ENCODE results near the gene SBK1. TPM values are rescaled to one million over a fixed set of nuclear protein-coding genes. Genes with fewer than 3 reads are reported as not detected.
A peak's percentile ranks its signal among the peaks of the same experiment; 100 is the strongest.

The SBK1 gene
- total RNA-seq, 1 experiment from 2014 or later = 19.2 TPM

DNA sequence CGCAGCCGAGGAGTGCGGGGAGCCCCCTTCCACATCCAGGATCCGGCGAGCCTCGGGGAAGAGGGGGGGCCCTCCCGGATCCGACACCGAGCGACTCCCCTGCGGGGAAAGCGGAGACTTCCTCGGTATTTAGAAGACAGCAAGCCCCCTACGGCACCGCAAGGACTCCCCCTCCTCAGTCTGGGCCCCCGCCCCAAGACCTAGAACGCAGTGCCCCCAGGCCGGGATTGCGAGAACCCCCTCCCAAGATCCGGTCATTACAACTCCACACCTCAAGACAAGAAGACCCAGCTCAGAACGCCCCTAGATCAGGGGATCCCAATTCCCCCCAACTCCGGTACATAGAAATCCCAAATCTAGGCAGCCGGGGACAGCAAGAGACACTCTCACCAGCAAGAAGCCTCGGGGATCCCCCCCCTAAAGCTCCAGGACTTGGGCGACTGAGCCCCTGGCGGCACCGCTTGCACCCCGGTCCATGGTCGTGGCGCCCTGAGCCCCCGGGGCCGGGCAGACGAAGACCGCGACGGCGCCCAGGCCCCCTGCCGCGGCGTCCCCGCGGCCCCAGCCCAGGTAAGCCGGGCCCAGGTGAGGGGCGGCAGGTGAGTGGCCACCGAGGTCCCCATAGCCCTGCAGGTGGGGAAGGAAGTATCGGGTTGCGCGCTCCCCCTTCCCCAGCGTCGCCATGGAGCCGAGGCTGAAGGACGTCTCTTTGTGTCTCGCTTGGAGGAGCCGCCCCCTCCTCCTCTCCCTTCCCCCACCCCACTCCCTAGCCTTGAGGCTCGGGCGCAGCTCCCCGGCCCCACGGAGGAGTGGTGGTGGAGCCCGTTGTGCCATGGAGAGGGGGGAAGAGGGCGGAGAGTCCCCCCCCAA, 641 bp downstream of the SBK1 start:
- peak; percentile 23; the same call in 1 of the 2 replicates for ATAC-seq
- peak overlapping the region; percentile 32 for H2AFZ ChIP-seq (ENCODE audit: low read depth, low read length, poor library complexity, severe bottlenecking)
- POLR2A ChIA-PET = interaction anchor here (1.3 kb wide), 1 partner anchor 16 kb away, joined by 4 read pairs; no protein-coding TSS in a partner anchor

More for the DNA sequence above, 641 bp downstream of the SBK1 start:
- intact Hi-C loops (cut with micrococcal nuclease) = no loop called here
- Histone ChIP-seq H4K20me1 (ENCODE audit: insufficient read depth) (no peaks in the 10 kb centered on the region), H3K27ac (ENCODE audit: low read depth, low read length) (peak overlapping the region; percentile 84), H3K4me3 (replicated peaks in 1 of 2; ENCODE audit: low read depth in 1 of 2, low read length in 2 of 2) (peak overlapping the region; percentile 81 to 89), H3K9ac (ENCODE audit: low read length) (peak overlapping the region; percentile 69), H3K9me2 (ENCODE audit: insufficient read depth) (no peaks in the 10 kb centered on the region), H3K9me3 (ENCODE audit: control insufficient read depth in 1 of 2, insufficient read depth in 1 of 2, low read depth in 1 of 2, low read length in 2 of 2) (no peaks in the 10 kb centered on the region), H3K27me3 (ENCODE audit: insufficient read depth, low read length) (no peaks in the 10 kb centered on the region), H3K4me2 (ENCODE audit: low read length) (peak overlapping the region; percentile 100), H3K4me1 (ENCODE audit: control insufficient read depth in 1 of 2, insufficient read depth in 2 of 2, low read length in 2 of 2) (peaks cover 0 to 15% of the 10 kb centered on the region in 2 experiments; a peak in 2 of 4 replicates), H3K79me2 (ENCODE audit: insufficient read depth, low read length) (peaks cover 10% of the 10 kb centered on the region; the same call in 1 of the 2 replicates), H3K36me3 (ENCODE audit: control insufficient read depth in 1 of 2, insufficient read depth in 2 of 2, low read length in 2 of 2) (no peaks in the 10 kb centered on the region; a peak in 1 of 4 replicates)
- RAD21 ChIA-PET (ENCODE audit: low non-redundant PET in 1 of 2, low total read pairs in 2 of 2, uncharacterized antibody in 2 of 2, unreplicated experiment in 2 of 2) = interaction anchor here in 1 of 2 experiments (1.1 kb wide), 1 partner anchor 12 kb away, joined by 3 read pairs; no protein-coding TSS in a partner anchor
- TF ChIP-seq SRF (IDR thresholded peaks at IDR 0.05; ENCODE audit: low read depth) = no peak
- no peak for TF ChIP-seq CEBPB (IDR thresholded peaks at IDR 0.05; ENCODE audit: low read depth)
- TF ChIP-seq POLR2A (IDR thresholded peaks at IDR 0.05; ENCODE audit: borderline replicate concordance, extremely low read depth, insufficient read depth, insufficient read length) = peak; percentile 6
- TF ChIP-seq ZFX (IDR thresholded peaks at IDR 0.05) = peak; percentile 25; the same call in 1 of the 2 replicates
- TF ChIP-seq, protein P1, sequence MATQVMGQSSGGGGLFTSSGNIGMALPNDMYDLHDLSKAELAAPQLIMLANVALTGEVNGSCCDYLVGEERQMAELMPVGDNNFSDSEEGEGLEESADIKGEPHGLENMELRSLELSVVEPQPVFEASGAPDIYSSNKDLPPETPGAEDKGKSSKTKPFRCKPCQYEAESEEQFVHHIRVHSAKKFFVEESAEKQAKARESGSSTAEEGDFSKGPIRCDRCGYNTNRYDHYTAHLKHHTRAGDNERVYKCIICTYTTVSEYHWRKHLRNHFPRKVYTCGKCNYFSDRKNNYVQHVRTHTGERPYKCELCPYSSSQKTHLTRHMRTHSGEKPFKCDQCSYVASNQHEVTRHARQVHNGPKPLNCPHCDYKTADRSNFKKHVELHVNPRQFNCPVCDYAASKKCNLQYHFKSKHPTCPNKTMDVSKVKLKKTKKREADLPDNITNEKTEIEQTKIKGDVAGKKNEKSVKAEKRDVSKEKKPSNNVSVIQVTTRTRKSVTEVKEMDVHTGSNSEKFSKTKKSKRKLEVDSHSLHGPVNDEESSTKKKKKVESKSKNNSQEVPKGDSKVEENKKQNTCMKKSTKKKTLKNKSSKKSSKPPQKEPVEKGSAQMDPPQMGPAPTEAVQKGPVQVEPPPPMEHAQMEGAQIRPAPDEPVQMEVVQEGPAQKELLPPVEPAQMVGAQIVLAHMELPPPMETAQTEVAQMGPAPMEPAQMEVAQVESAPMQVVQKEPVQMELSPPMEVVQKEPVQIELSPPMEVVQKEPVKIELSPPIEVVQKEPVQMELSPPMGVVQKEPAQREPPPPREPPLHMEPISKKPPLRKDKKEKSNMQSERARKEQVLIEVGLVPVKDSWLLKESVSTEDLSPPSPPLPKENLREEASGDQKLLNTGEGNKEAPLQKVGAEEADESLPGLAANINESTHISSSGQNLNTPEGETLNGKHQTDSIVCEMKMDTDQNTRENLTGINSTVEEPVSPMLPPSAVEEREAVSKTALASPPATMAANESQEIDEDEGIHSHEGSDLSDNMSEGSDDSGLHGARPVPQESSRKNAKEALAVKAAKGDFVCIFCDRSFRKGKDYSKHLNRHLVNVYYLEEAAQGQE (IDR thresholded peaks at IDR 0.05; ENCODE audit: low read depth) = no peak
- peak; percentile 12; the same call in 1 of the 2 replicates for TF ChIP-seq POLR2AphosphoS5 (IDR thresholded peaks at IDR 0.05; ENCODE audit: low read depth, low read length)
- DNase-seq (ENCODE audit: low read depth, low spot score) = no peak
- BruUV-seq (replicated peaks) = no TSS peak
- CTCF ChIA-PET = interaction anchor here (0.8 kb wide), 1 partner anchor 75 kb away, joined by 3 read pairs; no protein-coding TSS in a partner anchor

Data from HCT116 (cell line).